ENCODE results near the gene ATP5PF.

- TF ChIP-seq, protein P1, sequence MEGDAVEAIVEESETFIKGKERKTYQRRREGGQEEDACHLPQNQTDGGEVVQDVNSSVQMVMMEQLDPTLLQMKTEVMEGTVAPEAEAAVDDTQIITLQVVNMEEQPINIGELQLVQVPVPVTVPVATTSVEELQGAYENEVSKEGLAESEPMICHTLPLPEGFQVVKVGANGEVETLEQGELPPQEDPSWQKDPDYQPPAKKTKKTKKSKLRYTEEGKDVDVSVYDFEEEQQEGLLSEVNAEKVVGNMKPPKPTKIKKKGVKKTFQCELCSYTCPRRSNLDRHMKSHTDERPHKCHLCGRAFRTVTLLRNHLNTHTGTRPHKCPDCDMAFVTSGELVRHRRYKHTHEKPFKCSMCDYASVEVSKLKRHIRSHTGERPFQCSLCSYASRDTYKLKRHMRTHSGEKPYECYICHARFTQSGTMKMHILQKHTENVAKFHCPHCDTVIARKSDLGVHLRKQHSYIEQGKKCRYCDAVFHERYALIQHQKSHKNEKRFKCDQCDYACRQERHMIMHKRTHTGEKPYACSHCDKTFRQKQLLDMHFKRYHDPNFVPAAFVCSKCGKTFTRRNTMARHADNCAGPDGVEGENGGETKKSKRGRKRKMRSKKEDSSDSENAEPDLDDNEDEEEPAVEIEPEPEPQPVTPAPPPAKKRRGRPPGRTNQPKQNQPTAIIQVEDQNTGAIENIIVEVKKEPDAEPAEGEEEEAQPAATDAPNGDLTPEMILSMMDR (IDR thresholded peaks at IDR 0.05; ENCODE audit: low read length) = no peak
- TF ChIP-seq EZH2 (optimal IDR thresholded peaks at IDR 0.05; ENCODE audit: low read depth, low read length) (no peak), EZH2phosphoT487 (IDR thresholded peaks at IDR 0.05; ENCODE audit: low read length) (no peak)
Observed at GRCh38 chr21:25734904-25735645, at the start of gene ATP5PF, which contains the start of gene GABPA.
